GM19397 (cell line): ENCODE measurements around the gene ADAMTSL1.

Source experiments
- ATAC-seq: cut with Tn5 transposase; IDR thresholded peaks from one replicate; pipeline ENCODE4 v1.9.1; 2021; ENCODE audit warnings: mild to moderate bottlenecking, moderate library complexity; ENCODE audit not compliant: unreplicated experiment

The ADAMTSL1 gene

DNA sequence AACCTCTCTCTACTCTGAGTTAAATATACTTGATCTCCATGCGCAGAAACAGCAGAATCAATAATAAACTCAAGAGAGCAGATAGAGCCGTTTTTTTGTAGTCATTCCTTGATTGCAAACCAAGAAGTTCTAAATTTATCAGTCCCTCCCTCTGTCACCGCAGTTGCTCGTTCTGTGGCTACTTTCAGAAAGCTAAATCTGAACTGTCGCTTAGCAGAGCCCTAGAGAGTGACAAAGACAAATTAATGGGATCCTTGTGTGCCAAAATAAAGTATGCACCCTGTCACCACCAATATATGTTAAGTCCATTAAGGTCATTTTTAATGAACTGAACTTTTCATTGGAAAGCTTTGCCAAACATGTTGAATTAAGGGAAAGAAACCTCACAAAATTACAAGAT, 218.3 kb downstream of the ADAMTSL1 start:
- no peak for ATAC-seq

DNA sequence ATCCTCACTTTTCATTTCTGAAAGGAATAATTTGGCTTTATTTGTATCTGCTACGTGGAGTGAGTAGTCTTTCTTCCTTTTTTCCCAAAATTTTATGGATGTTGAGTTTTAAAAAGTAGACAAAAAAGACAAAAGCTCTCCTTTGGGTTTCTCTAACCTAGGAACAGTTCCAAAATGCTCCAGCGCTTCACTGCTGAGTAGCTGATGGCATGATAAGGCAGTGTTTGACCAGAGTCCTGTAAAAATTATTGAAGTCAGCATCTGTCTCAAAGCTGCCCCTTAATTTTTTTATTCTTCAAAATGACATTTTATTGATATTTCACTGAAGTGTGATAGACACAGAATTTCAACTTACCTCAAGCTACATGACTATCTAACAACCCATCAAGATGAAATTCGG, 219.0 kb downstream of the ADAMTSL1 start:
- ATAC-seq, result no peak

DNA sequence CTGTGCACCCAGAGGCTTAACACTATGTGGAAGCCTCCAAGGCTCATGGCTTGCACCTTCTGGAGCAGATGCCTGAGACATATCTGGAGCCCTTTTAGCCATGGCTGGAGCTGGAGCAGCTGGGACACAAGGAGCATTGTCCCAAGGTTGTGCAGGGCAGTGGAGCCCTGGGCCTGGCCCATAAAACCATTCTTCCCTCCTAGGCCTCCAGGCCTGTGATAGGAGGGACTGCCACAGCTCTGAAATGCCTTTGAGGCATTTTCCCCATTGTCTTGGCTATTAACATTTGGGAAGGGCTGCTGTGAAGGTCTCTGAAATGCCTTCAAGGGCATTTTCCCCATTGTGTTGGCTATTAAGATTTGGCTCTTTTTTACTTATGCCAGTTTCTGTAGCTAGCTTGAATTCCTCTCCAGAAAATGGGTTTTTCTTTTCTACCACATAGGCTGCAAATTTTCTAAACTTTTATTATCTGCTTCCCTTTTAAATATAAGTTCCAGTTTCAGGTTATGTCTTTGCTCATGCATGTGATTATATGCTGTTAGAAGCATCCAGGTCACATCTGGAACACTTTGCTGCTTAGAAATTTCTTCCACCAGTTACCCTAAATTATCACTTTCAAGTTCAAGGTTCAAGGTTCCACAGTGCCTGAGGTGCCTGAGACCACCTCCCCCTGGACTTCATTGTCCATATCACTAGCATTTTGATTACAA, 221.2 kb downstream of the ADAMTSL1 start:
- ATAC-seq, result no peak

- ATAC-seq, result no peak
Measured at GRCh38 chr9:18698992-18699391, 225.0 kb downstream of the ADAMTSL1 start.

DNA sequence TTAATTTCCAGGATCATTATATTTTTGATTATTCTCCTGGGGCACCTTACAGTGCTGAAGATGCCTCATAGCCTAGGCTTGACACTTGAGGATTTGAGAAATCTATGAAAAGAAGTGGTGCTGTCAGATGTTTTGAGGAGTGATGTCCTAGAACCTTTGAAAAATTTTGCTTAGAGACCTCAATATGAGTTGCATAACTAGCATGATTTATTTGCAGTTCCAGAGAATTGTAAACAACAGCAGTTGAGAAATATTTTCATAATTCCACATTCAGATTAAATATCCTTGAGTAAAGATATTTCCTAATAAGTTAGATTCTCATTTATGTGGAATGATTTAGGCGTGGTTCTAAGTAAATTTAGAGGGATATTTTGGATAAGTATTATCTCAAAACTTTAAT, 225.8 kb downstream of the ADAMTSL1 start:
- ATAC-seq, result no peak

DNA sequence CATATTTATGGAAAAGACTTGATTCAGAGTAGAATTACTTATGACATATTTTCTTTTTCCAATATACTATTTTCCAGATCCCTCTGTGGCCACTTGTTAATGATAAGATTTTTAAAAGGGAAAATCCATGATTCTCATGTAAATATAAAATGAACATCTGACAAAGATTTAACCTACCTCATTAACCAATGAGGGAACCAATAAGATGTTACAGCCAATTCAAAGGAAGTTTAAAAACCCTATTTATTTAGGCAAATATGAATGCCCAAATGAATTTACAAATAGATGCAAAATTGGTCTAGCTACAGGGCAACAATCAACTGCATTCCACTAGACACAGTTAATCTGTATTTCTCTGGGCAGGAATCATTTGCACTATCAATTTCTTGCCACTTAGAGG, 226.8 kb downstream of the ADAMTSL1 start:
- no peak for ATAC-seq

DNA sequence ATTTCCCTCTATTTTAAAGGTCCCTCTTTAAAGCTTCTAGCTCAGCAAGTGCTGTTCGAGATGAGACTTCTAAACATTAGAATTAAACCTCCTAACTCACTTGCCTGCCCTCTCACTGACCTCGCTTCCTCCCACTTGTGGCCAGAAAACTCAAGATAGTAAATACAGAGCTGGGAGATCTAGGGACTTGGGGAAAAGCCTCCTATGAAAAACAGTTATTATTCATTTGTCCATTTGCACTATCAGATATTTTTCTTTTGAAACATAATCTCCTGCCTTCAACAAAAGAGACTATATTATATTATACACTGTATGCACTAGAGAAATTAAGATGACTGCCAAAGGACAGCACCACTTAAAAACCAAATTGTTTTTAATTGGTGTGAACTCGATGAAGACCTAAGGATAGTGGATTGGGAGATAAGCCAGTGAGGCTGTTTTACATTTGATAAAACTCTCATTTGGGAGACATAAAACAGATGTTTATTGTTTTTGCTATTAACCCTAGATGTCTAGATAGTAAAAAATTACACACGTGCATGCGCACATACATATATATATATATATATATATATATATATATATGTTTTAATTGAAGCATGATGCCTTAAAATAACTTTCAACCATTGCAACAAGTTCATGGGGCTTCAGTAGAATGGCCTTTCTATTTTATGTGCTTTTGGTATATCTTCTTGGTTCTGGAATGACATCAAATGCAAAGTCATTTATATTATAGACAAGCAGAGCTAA, 229.4 kb downstream of the ADAMTSL1 start:
- no peak for ATAC-seq

- ATAC-seq, result no peak
Measured at GRCh38 chr9:18703901-18704379, 230.0 kb downstream of the ADAMTSL1 start.

DNA sequence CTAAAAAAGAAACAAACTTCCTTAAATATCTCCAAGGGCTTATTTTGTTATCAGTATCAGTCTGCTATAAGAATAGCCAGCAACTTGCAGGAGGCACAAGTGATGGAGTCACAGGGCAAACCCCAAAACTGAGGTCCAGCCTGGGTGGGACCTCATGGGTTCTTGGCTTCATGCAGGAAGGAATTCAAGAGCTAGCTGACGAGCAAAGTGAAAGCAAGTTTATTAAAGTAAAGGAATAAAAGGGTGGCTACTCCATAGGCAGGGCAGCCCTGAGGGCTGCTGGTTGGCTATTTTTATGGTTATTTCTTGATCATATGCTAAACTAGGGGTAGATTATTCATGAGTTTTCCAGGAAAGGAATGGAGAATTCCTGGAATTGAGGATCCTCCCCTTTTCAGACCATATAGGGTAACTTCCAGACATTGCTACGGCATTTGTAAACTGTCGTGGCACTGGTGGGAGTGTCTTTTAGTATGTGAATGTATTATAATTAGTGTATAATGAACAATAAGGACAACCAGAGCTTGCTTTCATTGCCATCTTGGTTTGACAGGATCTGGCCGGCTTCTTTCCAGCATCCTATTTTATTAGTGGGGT, 231.9 kb downstream of the ADAMTSL1 start:
- no peak for ATAC-seq

GRCh38 chr9:18706648-18707047, 232.7 kb downstream of the ADAMTSL1 start:
- ATAC-seq, result no peak

- no peak for ATAC-seq
Measured at GRCh38 chr9:18707061-18707461, 233.1 kb downstream of the ADAMTSL1 start.

GRCh38 chr9:18707489-18708205, 233.7 kb downstream of the ADAMTSL1 start:
- no peak for ATAC-seq

DNA sequence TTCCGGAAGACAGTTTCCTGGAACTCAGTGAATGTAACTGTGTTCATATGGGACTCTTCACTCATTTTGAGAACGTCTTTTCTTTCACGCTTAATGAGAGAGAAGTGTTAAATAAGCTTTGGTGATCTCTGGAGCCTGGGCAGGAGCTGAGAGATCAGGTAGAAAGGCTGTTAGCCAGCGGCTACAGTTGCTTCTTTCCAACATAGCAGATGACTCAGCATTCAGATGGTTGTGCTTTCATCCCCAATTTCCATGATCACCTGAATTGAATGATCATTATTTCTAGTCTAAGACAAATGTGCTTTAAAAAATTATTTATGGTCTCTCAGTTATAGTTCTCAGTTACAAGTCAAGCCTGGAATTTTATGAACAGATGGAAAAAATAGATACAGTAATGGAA, 234.5 kb downstream of the ADAMTSL1 start:
- no peak for ATAC-seq

DNA sequence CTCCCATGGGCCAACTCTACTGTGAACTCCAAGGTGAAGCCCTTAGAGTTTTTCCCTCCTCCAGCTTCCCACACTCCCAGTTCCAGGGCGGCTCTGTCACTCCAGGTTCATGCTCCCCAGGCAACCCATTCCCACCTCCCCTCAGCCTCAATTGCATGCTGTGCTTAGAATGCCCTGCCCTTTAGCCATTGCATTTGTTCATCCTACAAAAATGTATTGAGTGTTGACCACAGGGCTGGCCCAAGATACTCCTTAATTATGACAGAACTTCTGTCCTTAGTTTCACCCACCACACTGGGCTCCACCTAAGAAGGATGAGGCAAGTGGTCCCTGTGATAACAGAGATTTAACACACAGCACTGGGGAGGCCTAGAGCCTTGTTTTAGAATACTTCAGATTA, 236.1 kb downstream of the ADAMTSL1 start:
- ATAC-seq, result no peak

DNA sequence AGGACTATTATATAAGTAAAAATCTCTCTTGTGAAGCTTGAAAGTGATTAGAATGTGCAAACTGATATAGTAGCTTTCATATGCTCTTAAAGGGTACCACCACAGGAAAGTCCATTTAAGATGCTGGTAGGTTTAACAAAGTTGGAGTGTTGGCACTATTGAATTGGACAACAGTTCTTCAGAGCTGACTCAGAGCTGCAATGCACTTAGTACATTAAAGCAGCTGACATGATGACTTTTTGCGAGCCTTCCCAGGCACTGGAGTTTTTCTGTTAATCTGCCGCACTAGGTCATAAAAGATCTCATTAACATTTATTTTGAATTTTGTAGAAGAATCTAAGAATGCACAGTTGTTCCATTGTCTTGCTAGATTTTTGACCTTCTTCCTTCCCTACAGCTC, 243.8 kb downstream of the ADAMTSL1 start:
- ATAC-seq, result no peak

- no peak for ATAC-seq
Measured at GRCh38 chr9:18718393-18718792, 244.4 kb downstream of the ADAMTSL1 start.

DNA sequence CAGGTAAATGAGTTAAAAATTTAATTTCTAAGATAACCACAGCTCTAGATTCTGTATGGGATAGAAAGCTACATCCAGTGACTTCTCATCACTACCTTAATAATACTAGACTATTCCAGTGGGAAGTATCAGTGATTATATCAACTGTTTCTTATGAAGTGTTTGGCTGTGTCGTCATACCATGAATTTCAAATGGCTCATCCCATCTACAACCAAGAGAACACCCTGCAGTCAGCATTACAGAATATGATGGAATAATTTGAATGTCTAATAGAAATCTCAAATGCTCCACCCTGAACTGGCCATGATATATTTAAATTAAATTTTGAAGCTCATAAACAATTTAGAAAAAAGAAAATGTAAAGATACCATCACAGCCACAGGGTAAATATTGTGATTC, 245.0 kb downstream of the ADAMTSL1 start:
- ATAC-seq, result no peak

GRCh38 chr9:18720691-18721090, 246.7 kb downstream of the ADAMTSL1 start:
- ATAC-seq, result no peak

- ATAC-seq, result no peak
Measured at GRCh38 chr9:18721267-18721994, 247.5 kb downstream of the ADAMTSL1 start.

DNA sequence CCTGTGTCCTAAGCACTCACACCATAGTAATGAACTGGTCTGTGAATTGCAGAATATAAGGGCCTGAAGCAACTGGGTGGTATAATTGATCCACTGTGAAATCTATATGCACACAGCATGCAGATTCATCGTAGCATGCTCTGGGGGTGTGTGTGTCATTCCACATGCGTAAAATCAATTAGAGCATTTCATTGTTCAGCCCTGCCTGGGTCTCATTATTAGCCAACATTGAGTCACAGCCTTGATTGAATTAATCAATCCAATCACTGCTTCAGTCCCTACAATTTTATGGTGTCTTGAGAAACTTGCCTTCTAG, 248.0 kb downstream of the ADAMTSL1 start:
- ATAC-seq, result no peak

- ATAC-seq, result no peak
Measured at GRCh38 chr9:18722882-18723281, 248.9 kb downstream of the ADAMTSL1 start.
